MCF 10A (cell line): ENCODE results near the gene PARD3B. TPM values are rescaled to one million over a fixed set of nuclear protein-coding genes. Genes with fewer than 3 reads are reported as not detected.

ENCODE experiments used
- BruUV-seq: library from RNA; stranded (reverse); fragments of 400-500 nt; replicated peaks from 2 replicates; lab custom pipeline; 2021; lab: Mats Ljungman, UMichigan
- CTCF ChIA-PET: fragments of 300-600 bp; sonication (Branson Sonifier 250); formaldehyde crosslinking; extraction: SDS; loops from one replicate; lab custom pipeline; 2021; ENCODE audit warnings: antibody characterized with exemption, inconsistent platforms; lab: Yijun Ruan, JAX
- POLR2A ChIA-PET: fragments of 300-600, 350-650 bp; sonication (Branson Sonifier 250); formaldehyde crosslinking; extraction: SDS; loops from one replicate; lab custom pipeline; 2020; ENCODE audit warnings: antibody characterized with exemption, inconsistent platforms; lab: Yijun Ruan, JAX
- DNase-seq: peaks from one replicate; pipeline ENCODE4 v3.0.0-alpha.2; 2018; ENCODE audit not compliant: unreplicated experiment
- H3K27ac Mint-ChIP-seq: one replicate; pipeline ENCODE4 v1.8.0; 2022; ENCODE audit warnings: mild to moderate bottlenecking, low read depth, mixed read lengths; ENCODE audit not compliant: unreplicated experiment
- H3K27me3 Mint-ChIP-seq: one replicate; pipeline ENCODE4 v1.8.0; 2022; ENCODE audit warnings: mixed read lengths; ENCODE audit not compliant: insufficient read depth, unreplicated experiment
- H3K36me3 Mint-ChIP-seq: one replicate; pipeline ENCODE4 v1.8.0; 2022; ENCODE audit warnings: mild to moderate bottlenecking, moderate library complexity, mixed read lengths; ENCODE audit not compliant: insufficient read depth, unreplicated experiment
- H3K4me1 Mint-ChIP-seq: one replicate; pipeline ENCODE4 v1.8.0; 2022; ENCODE audit warnings: mixed read lengths; ENCODE audit not compliant: insufficient read depth, unreplicated experiment
- H3K4me3 Mint-ChIP-seq: one replicate; pipeline ENCODE4 v1.8.0; 2022; ENCODE audit warnings: mild to moderate bottlenecking, moderate library complexity, mixed read lengths; ENCODE audit not compliant: unreplicated experiment
- H3K9me3 Mint-ChIP-seq: one replicate; pipeline ENCODE4 v1.8.0; 2022; ENCODE audit warnings: mixed read lengths; ENCODE audit not compliant: unreplicated experiment
- intact Hi-C: fragments of 100-400 bp; cut with micrococcal nuclease; formaldehyde crosslinking; loops from 2 replicates; pipeline ENCODE4 v1.14.1; 2022
- total RNA-seq: library from RNA; stranded (reverse); gene quantifications from 2 replicates; pipeline ENCODE4 v1.2.3, GENCODE V29; 2022
- TF ChIP-seq, protein P1 (sequence below): fragments of 200-600 bp; IDR thresholded peaks from one replicate; pipeline ENCODE4 v1.8.0; 2022; ENCODE audit warnings: antibody characterized with exemption, mild to moderate bottlenecking; ENCODE audit not compliant: unreplicated experiment

The PARD3B gene
- total RNA-seq, 1 experiment from 2014 or later = 11.6 TPM

DNA sequence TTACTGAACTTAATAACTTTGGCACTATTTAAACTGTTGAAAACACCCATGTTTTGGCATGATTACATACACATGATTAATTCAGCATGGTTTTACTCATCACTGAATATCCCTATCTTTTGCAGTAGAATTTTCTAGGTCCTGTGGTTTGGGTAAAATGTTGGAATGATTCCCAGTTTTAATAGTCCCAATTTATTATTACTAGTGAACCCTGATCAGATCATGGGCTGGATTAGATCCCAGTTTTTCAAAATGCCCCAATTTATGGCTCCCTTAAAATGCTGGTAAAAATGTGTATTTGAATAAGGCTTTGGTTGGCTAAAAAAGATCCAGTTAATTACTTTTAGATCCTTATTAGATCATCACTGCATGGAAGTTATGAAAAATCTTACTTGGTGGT is 863.4 kb downstream of the PARD3B start:
- intact Hi-C loops = no loop called here
- no peak for DNase-seq
- POLR2A ChIA-PET = no interaction called here
- TF ChIP-seq, protein P1, sequence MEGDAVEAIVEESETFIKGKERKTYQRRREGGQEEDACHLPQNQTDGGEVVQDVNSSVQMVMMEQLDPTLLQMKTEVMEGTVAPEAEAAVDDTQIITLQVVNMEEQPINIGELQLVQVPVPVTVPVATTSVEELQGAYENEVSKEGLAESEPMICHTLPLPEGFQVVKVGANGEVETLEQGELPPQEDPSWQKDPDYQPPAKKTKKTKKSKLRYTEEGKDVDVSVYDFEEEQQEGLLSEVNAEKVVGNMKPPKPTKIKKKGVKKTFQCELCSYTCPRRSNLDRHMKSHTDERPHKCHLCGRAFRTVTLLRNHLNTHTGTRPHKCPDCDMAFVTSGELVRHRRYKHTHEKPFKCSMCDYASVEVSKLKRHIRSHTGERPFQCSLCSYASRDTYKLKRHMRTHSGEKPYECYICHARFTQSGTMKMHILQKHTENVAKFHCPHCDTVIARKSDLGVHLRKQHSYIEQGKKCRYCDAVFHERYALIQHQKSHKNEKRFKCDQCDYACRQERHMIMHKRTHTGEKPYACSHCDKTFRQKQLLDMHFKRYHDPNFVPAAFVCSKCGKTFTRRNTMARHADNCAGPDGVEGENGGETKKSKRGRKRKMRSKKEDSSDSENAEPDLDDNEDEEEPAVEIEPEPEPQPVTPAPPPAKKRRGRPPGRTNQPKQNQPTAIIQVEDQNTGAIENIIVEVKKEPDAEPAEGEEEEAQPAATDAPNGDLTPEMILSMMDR = no peak
- no peak overlapping the region for H3K4me3 Mint-ChIP-seq
- no peaks in the 10 kb centered on the region for H3K9me3 Mint-ChIP-seq
- CTCF ChIA-PET = interaction anchor here (0.7 kb wide), 2 partner anchors 11 to 24 kb away, joined by 3 read pairs; no protein-coding TSS in a partner anchor
- no peaks in the 10 kb centered on the region for H3K36me3 Mint-ChIP-seq
- H3K27me3 Mint-ChIP-seq = no peaks in the 10 kb centered on the region
- BruUV-seq = no TSS peak
- no peak overlapping the region for H3K27ac Mint-ChIP-seq
- peaks cover 21% of the 10 kb centered on the region for H3K4me1 Mint-ChIP-seq

DNA sequence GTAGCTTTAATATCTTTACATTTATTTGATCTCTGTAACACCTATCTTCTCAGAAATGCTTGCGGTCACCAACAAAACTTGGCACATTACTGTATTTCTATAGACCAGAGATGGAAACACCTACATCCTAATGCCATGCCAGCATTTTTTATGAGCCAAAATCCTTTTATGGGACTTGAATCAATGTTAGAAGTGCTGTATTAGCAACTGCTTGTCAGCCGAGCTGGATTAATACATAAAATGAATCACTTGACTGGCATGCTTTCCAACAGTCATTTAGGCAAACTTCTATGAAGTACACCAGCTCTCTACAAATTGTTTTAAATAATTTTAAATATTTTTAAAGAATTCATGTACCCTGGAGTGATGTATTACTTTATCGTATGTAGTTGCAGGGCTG is 864.1 kb downstream of the PARD3B start:
- Mint-ChIP-seq H3K4me1 (peaks cover 21% of the 10 kb centered on the region), H3K27me3 (no peaks in the 10 kb centered on the region), H3K36me3 (no peaks in the 10 kb centered on the region), H3K4me3 (no peak overlapping the region), H3K9me3 (no peaks in the 10 kb centered on the region), H3K27ac (no peak overlapping the region)
- BruUV-seq = no TSS peak
- intact Hi-C loops = no loop called here
- ChIA-PET POLR2A (interaction anchor here (0.6 to 1.0 kb wide), 2 partner anchors 82 to 1204 kb away, joined by 3 to 4 read pairs; no protein-coding TSS in a partner anchor), CTCF (interaction anchor here (0.7 kb wide), 3 partner anchors 11 to 71 kb away, joined by 3 to 4 read pairs (median 3); no protein-coding TSS in a partner anchor)
- DNase-seq = no peak
- TF ChIP-seq, protein P1 = no peak

DNA sequence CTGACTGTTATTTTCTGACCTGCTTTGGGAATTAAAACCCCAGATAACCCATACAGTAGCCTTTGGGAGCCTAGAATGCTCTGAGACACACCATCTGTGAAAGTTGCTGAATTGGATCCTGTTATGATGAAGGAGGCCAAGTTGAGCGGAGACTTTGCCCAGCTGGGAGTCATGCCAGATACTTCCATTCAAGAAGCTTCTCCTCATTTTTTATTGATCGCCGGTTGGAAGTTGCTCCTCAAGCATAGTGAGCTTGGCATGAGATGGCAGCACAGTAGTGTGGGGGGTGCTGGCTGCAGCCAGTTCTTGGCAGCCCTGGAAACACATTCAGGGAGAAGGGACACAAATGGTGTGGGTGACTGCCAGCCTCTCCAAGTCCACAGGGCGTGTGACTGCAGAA is 866.3 kb downstream of the PARD3B start:
- no TSS peak for BruUV-seq
- intact Hi-C loops = no loop called here
- POLR2A ChIA-PET = no interaction called here
- CTCF ChIA-PET = no interaction called here
- TF ChIP-seq, protein P1 = no peak
- Mint-ChIP-seq H3K9me3 (no peaks in the 10 kb centered on the region), H3K27me3 (no peaks in the 10 kb centered on the region), H3K27ac (no peak overlapping the region), H3K4me1 (peaks cover 6% of the 10 kb centered on the region), H3K4me3 (no peak overlapping the region), H3K36me3 (no peaks in the 10 kb centered on the region)
- DNase-seq = no peak

DNA sequence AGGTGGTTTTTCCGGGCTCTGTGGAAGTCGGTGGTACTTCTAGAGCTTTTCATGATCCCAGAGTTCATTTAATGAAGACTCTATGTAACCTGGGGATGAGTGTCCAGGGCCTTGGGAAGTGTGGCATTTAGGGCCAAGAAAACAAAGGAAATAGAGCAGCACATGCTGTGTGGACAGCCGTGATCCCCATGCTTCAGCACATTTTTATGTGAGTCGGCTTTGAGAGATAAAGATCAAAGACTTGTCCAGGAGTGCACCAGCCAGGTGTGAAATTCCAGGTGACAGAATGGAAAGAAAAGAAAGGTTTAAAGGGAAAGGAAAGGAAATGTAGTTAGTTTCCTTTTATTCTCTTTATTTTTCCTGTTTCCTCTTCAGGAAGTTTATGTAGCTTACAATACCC is 879.1 kb downstream of the PARD3B start:
- ChIA-PET POLR2A (no interaction called here), CTCF (interaction anchor here (1.0 kb wide), 1 partner anchor 63 kb away, joined by 3 read pairs; no protein-coding TSS in a partner anchor)
- TF ChIP-seq, protein P1 = no peak
- no peaks in the 10 kb centered on the region for H3K9me3 Mint-ChIP-seq
- DNase-seq = no peak
- no peak overlapping the region for H3K27ac Mint-ChIP-seq
- BruUV-seq = no TSS peak
- no peak overlapping the region for H3K4me3 Mint-ChIP-seq
- peaks cover 5% of the 10 kb centered on the region for H3K4me1 Mint-ChIP-seq
- H3K36me3 Mint-ChIP-seq = no peaks in the 10 kb centered on the region
- intact Hi-C loops = no loop called here
- no peaks in the 10 kb centered on the region for H3K27me3 Mint-ChIP-seq
